Ovary (tissue), 9 donors: ENCODE results near the gene DACT3. TPM values are rescaled to one million over a fixed set of nuclear protein-coding genes. Genes with fewer than 3 reads are reported as not detected.

Experiments
- DNase-seq, 5 donors: peaks; one replicate each; pipeline ENCODE4 v3.0.0-alpha.2; 2019 to 2020
- H3K27ac ChIP-seq, 2 donors: fragments of 200-600 bp; one replicate each; pipeline versions ENCODE4 v1.5.1 to v1.8.0; 2019 to 2022
- H3K27me3 ChIP-seq: fragments of 200-600 bp; one replicate; pipeline ENCODE4 v1.8.0; 2022
- H3K36me3 ChIP-seq: fragments of 200-600 bp; sonication (generic); one replicate; pipeline ENCODE4 v1.5.1; 2019
- H3K4me1 ChIP-seq: one replicate; pipeline ENCODE4 v1.8.1; 2013; ENCODE audit warnings: mild to moderate bottlenecking, moderate library complexity; ENCODE audit not compliant: insufficient read depth
- H3K4me3 ChIP-seq: fragments of 200-600 bp; sonication (generic); one replicate; pipeline ENCODE4 v1.5.1; 2017
- H3K9me3 ChIP-seq, 2 donors: fragments of 200-600 bp in 1 of 2; sonication (generic) in 1 of 2; one replicate each; pipeline versions ENCODE4 v1.5.1 to v1.8.1; 2013 to 2019; ENCODE audit warnings: mild to moderate bottlenecking in 1 of 2, moderate library complexity in 1 of 2
- CTCF ChIP-seq, 3 donors: fragments of 450-650 bp in 2 of 3; fragments of 200-600 bp in 1 of 3; IDR thresholded peaks; one replicate each; pipeline versions ENCODE4 v1.5.1 to v1.8.0; 2016 to 2022; ENCODE audit warnings: antibody characterized with exemption in 3 of 3, mild to moderate bottlenecking in 1 of 3
- EP300 ChIP-seq: sonication (generic); formaldehyde crosslinking; IDR thresholded peaks from one replicate; pipeline ENCODE4 v1.6.1; 2017; ENCODE audit warnings: antibody characterized with exemption
- POLR2A ChIP-seq: fragments of 450-650 bp; IDR thresholded peaks from one replicate; pipeline ENCODE4 v1.6.1; 2017; ENCODE audit warnings: antibody characterized with exemption, mild to moderate bottlenecking, moderate library complexity
- WGBS, 3 donors: extraction: QIAGEN DNeasy Blood & Tissue Kit in 1 of 3; methylation state at CpG; one replicate each; pipeline versions ENCODE4 v1.1.5 to v1.1.7; 2013 to 2017; 5-methylcytosine and 5-hydroxymethylcytosine counted together
- intact Hi-C, 4 donors: fragments of 100-400 bp; cut with DNase I; formaldehyde crosslinking; loops; one replicate each; pipeline versions ENCODE4 v1.11.0 to v1.15.1; 2022 to 2023
- polyA plus RNA-seq, 2 donors: library from polyadenylated mRNA; stranded (reverse); fragments of 200-250 nt in 1 of 2; fragments of 350-450 nt in 1 of 2; fragmentation: Illumina TruSeq in 1 of 2; extraction: RNeasy Lipid Tissue Mini Kit (QIAGEN cat#74804) in 1 of 2; gene quantifications; one replicate each; pipeline ENCODE4 v1.2.3, GENCODE V29; 2013 to 2014
- total RNA-seq, 7 donors: library from RNA; depleted of rRNA in 2 of 7; stranded (reverse); fragments of >200 nt in 2 of 7; fragmentation: NEBNext Ultra II Directional in 3 of 7; extraction: Animal tissue kit (Norgen Biotek cat#: 25700) in 3 of 7; gene quantifications; one replicate each; pipeline versions ENCODE4 v1.1.0 to v1.2.4, GENCODE V29; 2016 to 2023
- donor health status: DM: no; HTN: no; CAD: no; lungs with moderate emphysema.
- donor health status: DM: no; HTN: no; CAD: no.
- donor health status: Bipolar disorder and iron deficiency.
- donor health status: DM: yes; HTN: yes; CAD: no.
- donor health status: DM: no; HTN: no; CAD: no.
- donor health status: DM: yes; HTN: yes; CAD: no.

DACT3 gene
- total and polyA plus RNA-seq, 9 donors, result 7.6 to 56.5 (median 20.8) TPM

- DNase-seq, result no peak
- TF ChIP-seq CTCF (IDR thresholded peaks at IDR 0.05) (no peak), POLR2A (no peak), EP300 (no peak)
- Histone ChIP-seq H3K4me3 (no peak overlapping the region), H3K27ac (no peak overlapping the region), H3K9me3 (no peaks in the 10 kb centered on the region), H3K27me3 (no peaks in the 10 kb centered on the region), H3K4me1 (no peaks in the 10 kb centered on the region), H3K36me3 (no peaks in the 10 kb centered on the region)
- intact Hi-C loops, result no loop called here
- 91 to 93% (median 92%) methylated on average over 14 of the region's 14 CpGs for WGBS, 3 donors
Observed at GRCh38 chr19:46689358-46689757, 28.4 kb upstream of the DACT3 start.

- intact Hi-C loops, result no loop called here
Observed at GRCh38 chr19:46687438-46688145, 26.6 kb upstream of the DACT3 start.

GRCh38 chr19:46685189-46685588, 24.2 kb upstream of the DACT3 start:
- TF ChIP-seq EP300 (no peak), POLR2A (no peak), CTCF (IDR thresholded peaks at IDR 0.05) (no peak)
- Histone ChIP-seq H3K9me3 (no peaks in the 10 kb centered on the region), H3K36me3 (no peaks in the 10 kb centered on the region), H3K4me3 (no peak overlapping the region), H3K27me3 (no peaks in the 10 kb centered on the region), H3K4me1 (no peaks in the 10 kb centered on the region), H3K27ac (no peak overlapping the region)
- WGBS, 3 donors, result 58 to 93% (median 90%) methylated on average over 3 of the region's 3 CpGs
- no peak for DNase-seq
- intact Hi-C loops, result no loop called here

More at GRCh38 chr19:46687438-46688145, 26.6 kb upstream of the DACT3 start:
- no peaks in the 10 kb centered on the region for H3K4me1 ChIP-seq
- H3K27me3 ChIP-seq, result no peaks in the 10 kb centered on the region
- H3K9me3 ChIP-seq, result no peaks in the 10 kb centered on the region
- H3K27ac ChIP-seq, result no peak overlapping the region
- no peak for DNase-seq
- H3K36me3 ChIP-seq, result no peaks in the 10 kb centered on the region
- no peak for TF ChIP-seq CTCF (IDR thresholded peaks at IDR 0.05)
- TF ChIP-seq POLR2A, result no peak
- TF ChIP-seq EP300, result no peak
- 81 to 92% (median 86%) methylated on average over 6 of the region's 6 CpGs for WGBS, 3 donors
- H3K4me3 ChIP-seq, result no peak overlapping the region

- 77 to 82% (median 78%) methylated on average over 26 of the region's 26 CpGs for WGBS, 3 donors
- intact Hi-C loops, result no loop called here
- peaks cover 2% of the 10 kb centered on the region for H3K4me1 ChIP-seq
- TF ChIP-seq POLR2A (no peak), EP300 (no peak), CTCF (IDR thresholded peaks at IDR 0.05) (no peak)
- no peak for DNase-seq
- H3K36me3 ChIP-seq, result no peaks in the 10 kb centered on the region
- H3K27me3 ChIP-seq, result no peaks in the 10 kb centered on the region
- H3K9me3 ChIP-seq, result no peaks in the 10 kb centered on the region
- no peak overlapping the region for H3K27ac ChIP-seq
- H3K4me3 ChIP-seq, result no peak overlapping the region
Observed at GRCh38 chr19:46678110-46678732, 17.2 kb upstream of the DACT3 start.
